A673 (cell line): Measurements from ENCODE around the gene ZSCAN1. TPM values are rescaled to one million over a fixed set of nuclear protein-coding genes. Genes with fewer than 3 reads are reported as not detected.

Experiments
- BruUV-seq: library from RNA; stranded (reverse); fragments of 400-500 nt; replicated peaks from 2 replicates; lab custom pipeline; 2021; lab: Mats Ljungman, UMichigan
- CTCF ChIA-PET: fragments of 300-600 bp; sonication (Branson Sonifier 250); formaldehyde crosslinking; loops from one replicate; lab custom pipeline; 2022; ENCODE audit warnings: antibody characterized with exemption; lab: Charles Lee
- POLR2A ChIA-PET: fragments of 300-600 bp; sonication (Branson Sonifier 250); formaldehyde crosslinking; loops from one replicate; lab custom pipeline; 2022; ENCODE audit warnings: antibody characterized with exemption; ENCODE audit not compliant: low non-redundant PET; lab: Charles Lee
- DNase-seq: peaks from one replicate; pipeline ENCODE4 v3.0.0-alpha.2; 2015; ENCODE audit warnings: low spot score
- H3K27ac ChIP-seq: fragments of 200-600 bp; sonication (generic); 2 replicates; pipeline ENCODE4 v1.5.1; 2016; ENCODE audit warnings: mixed run types, low read depth, mild to moderate bottlenecking, mixed read lengths, antibody characterized with exemption, low read length; ENCODE audit not compliant: poor library complexity, severe bottlenecking
- H3K27me3 ChIP-seq: fragments of 200-600 bp; sonication (generic); replicated peaks from 2 replicates; pipeline ENCODE4 v1.6.1; 2017; ENCODE audit warnings: mixed run types, low read depth, mild to moderate bottlenecking, mixed read lengths, antibody characterized with exemption, low read length; ENCODE audit not compliant: insufficient read depth, poor library complexity
- H3K36me3 ChIP-seq: fragments of 200-600 bp; sonication (generic); 2 replicates; pipeline ENCODE4 v1.6.1; 2016; ENCODE audit warnings: mixed run types, mild to moderate bottlenecking, mixed read lengths, antibody characterized with exemption, low read length; ENCODE audit not compliant: insufficient read depth, poor library complexity, severe bottlenecking
- H3K4me1 ChIP-seq: fragments of 200-600 bp; sonication (generic); 2 replicates; pipeline ENCODE4 v1.6.1; 2017; ENCODE audit warnings: mixed run types, mild to moderate bottlenecking, mixed read lengths, antibody characterized with exemption, low read length; ENCODE audit not compliant: insufficient read depth, poor library complexity, severe bottlenecking
- H3K4me3 ChIP-seq: fragments of 200-600 bp; sonication (generic); 2 replicates; pipeline ENCODE4 v1.5.1; 2016; ENCODE audit warnings: low read depth, mixed run types, mild to moderate bottlenecking, mixed read lengths, low read length; ENCODE audit not compliant: poor library complexity, severe bottlenecking
- H3K9me3 ChIP-seq: fragments of 200-600 bp; sonication (generic); 2 replicates; pipeline ENCODE4 v1.6.1; 2016; ENCODE audit warnings: mixed run types, low read depth, mild to moderate bottlenecking, mixed read lengths, antibody characterized with exemption, low read length; ENCODE audit not compliant: poor library complexity, severe bottlenecking
- CTCF ChIP-seq: fragments of 300-800, 200-600 bp; sonication (generic); conservative IDR thresholded peaks from 2 replicates; pipeline ENCODE4 v1.5.1; 2017; ENCODE audit warnings: low read depth, mild to moderate bottlenecking, antibody characterized with exemption, low read length, moderate library complexity, mixed read lengths
- EZH2 ChIP-seq: fragments of 200-600 bp; sonication (generic); IDR thresholded peaks from 2 replicates; pipeline ENCODE4 v1.6.1; 2017; ENCODE audit warnings: borderline replicate concordance, low read depth, mild to moderate bottlenecking, mixed read lengths, antibody characterized with exemption, low read length; ENCODE audit not compliant: poor library complexity, severe bottlenecking
- intact Hi-C: fragments of 100-400 bp; cut with micrococcal nuclease; formaldehyde crosslinking; loops from one replicate; pipeline ENCODE4 v1.10.0; 2022; ENCODE audit not compliant: unreplicated experiment
- total RNA-seq: library from RNA; stranded (reverse); gene quantifications from 2 replicates; pipeline ENCODE4 v1.2.3, GENCODE V29; 2021

Gene ZSCAN1
- total RNA-seq, 1 experiment from 2014 or later: 1.4 TPM

GRCh38 chr19:58034477-58034793 lies 610 bp downstream of the ZSCAN1 start:
- no peaks in the 10 kb centered on the region for H3K27me3 ChIP-seq
- H3K4me1 ChIP-seq: no peaks in the 10 kb centered on the region
- TF ChIP-seq EZH2 (no peak), CTCF (no peak)
- CTCF ChIA-PET: interaction anchor here (0.6 kb wide), 1 partner anchor 15 kb away, joined by 3 read pairs; no protein-coding TSS in a partner anchor
- peak overlapping the region; percentile 83 for H3K27ac ChIP-seq
- H3K9me3 ChIP-seq: no peaks in the 10 kb centered on the region
- intact Hi-C loops: no loop called here
- no peaks in the 10 kb centered on the region for H3K36me3 ChIP-seq
- BruUV-seq: no TSS peak
- no peak for DNase-seq
- POLR2A ChIA-PET: no interaction called here
- peak overlapping the region; percentile 52 for H3K4me3 ChIP-seq

GRCh38 chr19:58035863-58036262 lies 2.0 kb downstream of the ZSCAN1 start:
- Histone ChIP-seq H3K9me3 (no peaks in the 10 kb centered on the region), H3K36me3 (no peaks in the 10 kb centered on the region), H3K27me3 (no peaks in the 10 kb centered on the region), H3K4me3 (no peak overlapping the region), H3K27ac (no peak overlapping the region), H3K4me1 (no peaks in the 10 kb centered on the region)
- no TSS peak for BruUV-seq
- ChIA-PET POLR2A (no interaction called here), CTCF (no interaction called here)
- no peak for TF ChIP-seq CTCF
- TF ChIP-seq EZH2: no peak
- DNase-seq: no peak
- intact Hi-C loops: no loop called here

GRCh38 chr19:58037927-58038687 lies 4.3 kb downstream of the ZSCAN1 start:
- ChIA-PET POLR2A (no interaction called here), CTCF (no interaction called here)
- H3K4me1 ChIP-seq: no peaks in the 10 kb centered on the region
- DNase-seq: no peak
- no TSS peak for BruUV-seq
- no peaks in the 10 kb centered on the region for H3K27me3 ChIP-seq
- peaks cover 5% of the 10 kb centered on the region for H3K9me3 ChIP-seq
- no peak overlapping the region for H3K27ac ChIP-seq
- intact Hi-C loops: no loop called here
- no peak for TF ChIP-seq CTCF
- TF ChIP-seq EZH2: no peak
- H3K36me3 ChIP-seq: no peaks in the 10 kb centered on the region
- H3K4me3 ChIP-seq: no peak overlapping the region
